Kidney (tissue), 14 donors: ENCODE results near the gene PP2D1. TPM values are rescaled to one million over a fixed set of nuclear protein-coding genes. Genes with fewer than 3 reads are reported as not detected.

Source experiments
- DNase-seq, 5 donors: peaks; one replicate each; pipeline ENCODE4 v3.0.0-alpha.2; 2013 to 2020
- FAIRE-seq: peaks from 2 replicates; lab custom pipeline; 2012; peaks lifted over from hg19 to GRCh38; lab: Jason Lieb, UNC
- H3K27ac ChIP-seq, 2 donors: one replicate each; pipeline ENCODE4 v1.7.0; 2013; ENCODE audit warnings: low read depth in 2 of 2, low read length in 2 of 2, inconsistent platforms in 1 of 2
- H3K27me3 ChIP-seq: one replicate; pipeline ENCODE4 v1.7.1; 2013; ENCODE audit warnings: low read length, inconsistent platforms; ENCODE audit not compliant: control insufficient read depth, insufficient read depth
- H3K36me3 ChIP-seq, 3 donors: one replicate each; pipeline versions ENCODE4 v1.7.0 to v1.7.1; 2013; ENCODE audit warnings: low read length in 3 of 3, control low read depth in 1 of 3, inconsistent platforms in 1 of 3; ENCODE audit not compliant: insufficient read depth in 3 of 3, control insufficient read depth in 2 of 3
- H3K4me1 ChIP-seq, 3 donors: one replicate each; pipeline versions ENCODE4 v1.7.0 to v1.7.1; 2013; ENCODE audit warnings: low read length in 3 of 3, inconsistent platforms in 1 of 3, low read depth in 1 of 3; ENCODE audit not compliant: control insufficient read depth in 2 of 3, insufficient read depth in 2 of 3
- H3K4me3 ChIP-seq, 3 donors: one replicate each; pipeline versions ENCODE4 v1.7.0 to v1.8.1; 2013; ENCODE audit warnings: low read length in 3 of 3, control low read depth in 1 of 3, inconsistent platforms in 1 of 3
- H3K9ac ChIP-seq, 3 donors: one replicate each; pipeline versions ENCODE4 v1.7.0 to v1.7.1; 2013; ENCODE audit warnings: low read length in 3 of 3, control low read depth in 1 of 3, inconsistent platforms in 1 of 3
- H3K9me3 ChIP-seq, 3 donors: one replicate each; pipeline versions ENCODE4 v1.7.0 to v1.7.1; 2013; ENCODE audit warnings: low read length in 3 of 3, control low read depth in 1 of 3, inconsistent platforms in 1 of 3; ENCODE audit not compliant: control insufficient read depth in 2 of 3, insufficient read depth in 1 of 3
- intact Hi-C: fragments of 100-400 bp; cut with DNase I; formaldehyde crosslinking; loops from one replicate; pipeline ENCODE4 v1.11.1; 2022
- polyA plus RNA-seq: library from polyadenylated mRNA; stranded (reverse); fragments of 350-450 nt; fragmentation: Illumina TruSeq; extraction: RNeasy Lipid Tissue Mini Kit (QIAGEN cat#74804); gene quantifications from one replicate; pipeline ENCODE4 v1.2.3, GENCODE V29; 2014; ENCODE audit warnings: low read depth, low replicate concordance; ENCODE audit not compliant: insufficient read depth
- total RNA-seq: library from RNA; stranded (reverse); fragmentation: NEBNext Ultra II Directional; extraction: Animal tissue kit (Norgen Biotek cat#: 25700); gene quantifications from one replicate; pipeline ENCODE4 v1.2.1, GENCODE V29; 2021
- TF ChIP-seq, protein P1 (sequence below): IDR thresholded peaks from 3 replicates; pipeline ENCODE4 v1.5.1; 2012; ENCODE audit warnings: mild to moderate bottlenecking, moderate library complexity, borderline replicate concordance; ENCODE audit not compliant: insufficient read depth; ENCODE audit errors: extremely low read depth
- donor health status: control.
- donor health status: control.
- donor health status: control.
- donor health status: control.
- donor health status: control.
- donor health status: DM: yes; HTN: yes; CAD: no.
- donor health status: Normal renal cell carcinoma (clear cell type).

PP2D1 gene
- total and polyA plus RNA-seq, 2 donors from 2014 or later = not detected

DNA sequence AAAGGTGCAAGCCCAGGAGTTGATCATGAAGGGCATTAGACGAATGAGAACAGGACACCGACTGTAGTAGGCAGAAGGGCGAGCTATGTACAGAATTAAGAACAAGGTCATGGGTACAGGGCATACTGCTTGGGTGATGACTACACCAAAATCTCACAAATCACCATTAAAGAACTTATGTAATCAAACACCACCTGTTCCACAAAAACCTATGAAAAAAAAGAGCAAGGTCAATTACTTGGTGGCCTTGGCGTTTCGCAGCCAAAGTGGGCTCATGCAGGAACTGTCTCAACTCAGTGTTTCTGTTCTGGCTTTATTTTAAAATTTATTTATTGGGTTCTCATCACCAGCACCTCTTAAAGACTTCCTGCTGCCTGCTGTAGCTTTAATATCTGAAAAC is 30.3 kb upstream of the PP2D1 start:
- intact Hi-C loops = no loop called here
- H3K9me3 ChIP-seq = no peaks in the 10 kb centered on the region
- H3K9ac ChIP-seq = no peak overlapping the region
- H3K4me1 ChIP-seq = peaks cover 3 to 19% (median 14%) of the 10 kb centered on the region in 3 donors
- H3K36me3 ChIP-seq = no peaks in the 10 kb centered on the region
- no peaks in the 10 kb centered on the region for H3K27me3 ChIP-seq
- TF ChIP-seq, protein P1, sequence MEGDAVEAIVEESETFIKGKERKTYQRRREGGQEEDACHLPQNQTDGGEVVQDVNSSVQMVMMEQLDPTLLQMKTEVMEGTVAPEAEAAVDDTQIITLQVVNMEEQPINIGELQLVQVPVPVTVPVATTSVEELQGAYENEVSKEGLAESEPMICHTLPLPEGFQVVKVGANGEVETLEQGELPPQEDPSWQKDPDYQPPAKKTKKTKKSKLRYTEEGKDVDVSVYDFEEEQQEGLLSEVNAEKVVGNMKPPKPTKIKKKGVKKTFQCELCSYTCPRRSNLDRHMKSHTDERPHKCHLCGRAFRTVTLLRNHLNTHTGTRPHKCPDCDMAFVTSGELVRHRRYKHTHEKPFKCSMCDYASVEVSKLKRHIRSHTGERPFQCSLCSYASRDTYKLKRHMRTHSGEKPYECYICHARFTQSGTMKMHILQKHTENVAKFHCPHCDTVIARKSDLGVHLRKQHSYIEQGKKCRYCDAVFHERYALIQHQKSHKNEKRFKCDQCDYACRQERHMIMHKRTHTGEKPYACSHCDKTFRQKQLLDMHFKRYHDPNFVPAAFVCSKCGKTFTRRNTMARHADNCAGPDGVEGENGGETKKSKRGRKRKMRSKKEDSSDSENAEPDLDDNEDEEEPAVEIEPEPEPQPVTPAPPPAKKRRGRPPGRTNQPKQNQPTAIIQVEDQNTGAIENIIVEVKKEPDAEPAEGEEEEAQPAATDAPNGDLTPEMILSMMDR = no peak
- no peak overlapping the region for H3K4me3 ChIP-seq
- DNase-seq = no peak
- FAIRE-seq = no peak
- peak overlapping the region; percentile 8 to 24 for H3K27ac ChIP-seq

DNA sequence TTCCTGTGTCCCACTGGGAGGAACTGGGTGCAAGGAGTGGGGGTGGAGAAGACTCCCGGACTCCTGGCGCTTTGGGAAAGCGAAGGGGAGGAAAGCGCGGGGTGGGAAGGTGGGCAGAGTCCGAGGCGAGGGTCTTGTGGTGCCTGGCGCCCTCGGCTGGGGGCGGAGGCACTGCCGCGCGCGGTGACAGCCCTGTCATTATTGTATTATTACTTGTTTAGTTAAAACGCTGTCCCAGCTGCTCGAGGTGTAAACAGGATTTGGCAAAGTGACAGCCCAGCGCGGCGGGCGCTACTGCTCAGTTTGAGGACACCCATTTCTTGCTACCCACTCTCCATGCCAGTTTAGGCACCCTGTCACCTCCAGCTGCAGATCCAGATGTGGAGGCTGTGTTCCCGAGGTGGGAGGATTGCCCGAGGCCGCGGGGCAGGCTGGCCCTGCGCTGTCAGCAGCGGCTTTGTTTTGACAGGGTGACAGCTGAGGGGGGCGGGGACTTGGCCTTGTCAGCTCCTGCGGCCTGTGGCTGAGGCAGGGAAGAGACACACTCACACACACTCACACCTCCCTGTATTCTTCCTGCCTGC is 29.2 kb upstream of the PP2D1 start:
- FAIRE-seq = no peak

GRCh38 chr3:20040548-20041196 is 28.6 kb upstream of the PP2D1 start:
- FAIRE-seq = no peak
- TF ChIP-seq, protein P1 = peak; percentile 13
- H3K36me3 ChIP-seq = no peaks in the 10 kb centered on the region
- intact Hi-C loops = no loop called here
- peak overlapping the region; percentile 80 to 88 for H3K27ac ChIP-seq
- H3K27me3 ChIP-seq = no peaks in the 10 kb centered on the region
- H3K4me3 ChIP-seq = peak overlapping the region; percentile 75 to 82 (median 78)
- H3K9me3 ChIP-seq = no peaks in the 10 kb centered on the region
- peak; percentile 77 to 92 (median 86) for DNase-seq
- H3K4me1 ChIP-seq = peaks cover 3 to 19% (median 19%) of the 10 kb centered on the region in 3 donors
- peak overlapping the region; percentile 50 to 78 (median 52) for H3K9ac ChIP-seq

More for the DNA sequence above, 29.2 kb upstream of the PP2D1 start:
- Histone ChIP-seq H3K4me1 (peaks cover 3 to 19% (median 19%) of the 10 kb centered on the region in 3 donors), H3K36me3 (no peaks in the 10 kb centered on the region), H3K4me3 (peak overlapping the region; percentile 75 to 82 (median 78)), H3K9ac (peak overlapping the region; percentile 50 to 78 (median 52)), H3K27ac (peak overlapping the region; percentile 80 to 88), H3K27me3 (no peaks in the 10 kb centered on the region), H3K9me3 (no peaks in the 10 kb centered on the region)
- peak; percentile 84 to 95 (median 86) for DNase-seq
- TF ChIP-seq, protein P1 = no peak
- intact Hi-C loops = no loop called here
